GM23248 (cell line): Measurements from ENCODE around the gene ZNF569. TPM values are rescaled to one million over a fixed set of nuclear protein-coding genes. Genes with fewer than 3 reads are reported as not detected.

Source experiments
- DNase-seq: peaks from one replicate; pipeline ENCODE4 v3.0.0-alpha.2; 2015
- H2AFZ ChIP-seq: fragments of 200-600 bp; sonication (generic); 2 replicates; pipeline ENCODE4 v1.6.1; 2016; ENCODE audit warnings: antibody characterized with exemption
- H3F3A ChIP-seq: fragments of 200-600 bp; sonication (generic); 2 replicates; pipeline ENCODE4 v1.6.1; 2016; ENCODE audit warnings: mild to moderate bottlenecking, antibody characterized with exemption, mixed run types; ENCODE audit not compliant: insufficient read depth
- H3K27ac ChIP-seq: fragments of 200-600 bp; sonication (generic); 2 replicates; pipeline ENCODE4 v1.5.1; 2016; ENCODE audit warnings: mild to moderate bottlenecking
- H3K27me3 ChIP-seq: fragments of 200-600 bp; sonication (generic); replicated peaks from 2 replicates; pipeline ENCODE4 v1.6.1; 2016; ENCODE audit warnings: mild to moderate bottlenecking; ENCODE audit not compliant: insufficient read depth
- H3K36me3 ChIP-seq: fragments of 200-600 bp; sonication (generic); 2 replicates; pipeline ENCODE4 v1.6.1; 2016; ENCODE audit warnings: low read depth, mild to moderate bottlenecking
- H3K4me1 ChIP-seq: fragments of 200-600 bp; sonication (generic); 2 replicates; pipeline ENCODE4 v1.6.1; 2016; ENCODE audit warnings: mild to moderate bottlenecking; ENCODE audit not compliant: insufficient read depth
- H3K4me2 ChIP-seq: fragments of 200-600 bp; sonication (generic); one replicate; pipeline ENCODE4 v1.6.1; 2016; ENCODE audit warnings: mild to moderate bottlenecking; ENCODE audit not compliant: unreplicated experiment
- H3K4me3 ChIP-seq: fragments of 200-600 bp; sonication (generic); 2 replicates; pipeline ENCODE4 v1.5.1; 2016; ENCODE audit warnings: mild to moderate bottlenecking
- H3K79me2 ChIP-seq: fragments of 200-600 bp; sonication (generic); 2 replicates; pipeline ENCODE4 v1.6.1; 2016; ENCODE audit warnings: mild to moderate bottlenecking; ENCODE audit not compliant: insufficient read depth
- H3K9ac ChIP-seq: fragments of 200-600 bp; sonication (generic); 2 replicates; pipeline ENCODE4 v1.6.1; 2016; ENCODE audit warnings: mild to moderate bottlenecking
- H3K9me2 ChIP-seq: fragments of 200-600 bp; sonication (generic); 2 replicates; pipeline ENCODE4 v1.6.1; 2016; ENCODE audit warnings: mixed run types, mild to moderate bottlenecking, moderate library complexity; ENCODE audit not compliant: insufficient read depth
- H3K9me3 ChIP-seq: fragments of 200-600 bp; sonication (generic); one replicate; pipeline ENCODE4 v1.6.1; 2017; ENCODE audit warnings: low read depth
- H4K20me1 ChIP-seq: fragments of 200-600 bp; sonication (generic); 2 replicates; pipeline ENCODE4 v1.6.0; 2016; ENCODE audit not compliant: insufficient read depth
- EZH2 ChIP-seq: fragments of 200-600 bp; sonication (generic); IDR thresholded peaks from 2 replicates; pipeline ENCODE4 v1.6.1; 2018; ENCODE audit warnings: antibody characterized with exemption, mild to moderate bottlenecking; ENCODE audit not compliant: insufficient read depth, poor library complexity, severe bottlenecking
- EZH2phosphoT487 ChIP-seq: fragments of 200-600 bp; sonication (generic); IDR thresholded peaks from 2 replicates; pipeline ENCODE4 v1.6.1; 2018; ENCODE audit warnings: antibody characterized with exemption, moderate library complexity, mild to moderate bottlenecking, low read depth; ENCODE audit not compliant: insufficient read depth
- WGBS, 2 experiments: methylation state at CpG; one replicate each; pipeline ENCODE4 v1.1.6; 2015 to 2017; ENCODE audit warnings: low lambda C conversion rate in 2 of 2, low coverage in 1 of 2; ENCODE audit errors: missing lambda C conversion rate in 2 of 2; 5-methylcytosine and 5-hydroxymethylcytosine counted together
- in situ Hi-C: fragments of 300-500 bp; cut with MboI; formaldehyde crosslinking; loops from 2 replicates; pipeline ENCODE4 v1.15.0; 2020
- polyA plus RNA-seq: library from polyadenylated mRNA; unstranded; fragments of >200 nt; fragmentation: Nextera tagmentation; extraction: Ambion mirVana; gene quantifications from 2 replicates; pipeline ENCODE4 v1.2.1, GENCODE V29; 2016
- total RNA-seq: library from RNA; depleted of rRNA; stranded (reverse); fragments of >200 nt; shearing (Covaris generic); gene quantifications from 2 replicates; pipeline ENCODE4 v1.2.3, GENCODE V29; 2014

ZNF569 gene
- total and polyA plus RNA-seq, 2 experiments from 2014 or later: 4.7 to 7.2 TPM

DNA sequence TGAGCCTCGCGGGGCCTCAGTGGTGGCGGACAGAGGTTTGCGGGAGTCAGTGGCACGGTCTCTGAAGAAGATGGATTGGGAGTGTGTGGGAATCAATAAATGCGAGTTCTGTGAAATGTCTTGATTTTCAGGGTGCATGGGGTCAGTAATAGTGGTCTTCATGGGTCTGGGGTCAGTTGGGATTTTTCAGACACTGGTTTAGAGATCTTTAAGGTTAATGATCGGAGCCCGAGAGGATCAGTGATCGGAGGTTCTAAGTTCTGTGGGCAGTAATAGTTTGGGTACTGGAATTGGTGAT lies 39.9 kb upstream of the ZNF569 start:
- in situ Hi-C loops: no loop called here
- Histone ChIP-seq H3K27ac (peak overlapping the region; percentile 77), H3K27me3 (no peaks in the 10 kb centered on the region), H3K36me3 (no peaks in the 10 kb centered on the region), H4K20me1 (no peaks in the 10 kb centered on the region), H3K9me3 (no peaks in the 10 kb centered on the region), H3K9ac (peak overlapping the region; percentile 86), H3K4me2 (peak overlapping the region; percentile 79), H3K4me3 (peak overlapping the region; percentile 91), H3K4me1 (no peaks in the 10 kb centered on the region), H3K9me2 (no peaks in the 10 kb centered on the region), H3K79me2 (no peaks in the 10 kb centered on the region), H3F3A (no peaks in the 10 kb centered on the region), H2AFZ (peak overlapping the region; percentile 98)
- no peak for DNase-seq
- TF ChIP-seq EZH2phosphoT487 (no peak), EZH2 (no peak)
- 2 to 3% methylated on average over 9 of the region's 9 CpGs for WGBS, 2 experiments

DNA sequence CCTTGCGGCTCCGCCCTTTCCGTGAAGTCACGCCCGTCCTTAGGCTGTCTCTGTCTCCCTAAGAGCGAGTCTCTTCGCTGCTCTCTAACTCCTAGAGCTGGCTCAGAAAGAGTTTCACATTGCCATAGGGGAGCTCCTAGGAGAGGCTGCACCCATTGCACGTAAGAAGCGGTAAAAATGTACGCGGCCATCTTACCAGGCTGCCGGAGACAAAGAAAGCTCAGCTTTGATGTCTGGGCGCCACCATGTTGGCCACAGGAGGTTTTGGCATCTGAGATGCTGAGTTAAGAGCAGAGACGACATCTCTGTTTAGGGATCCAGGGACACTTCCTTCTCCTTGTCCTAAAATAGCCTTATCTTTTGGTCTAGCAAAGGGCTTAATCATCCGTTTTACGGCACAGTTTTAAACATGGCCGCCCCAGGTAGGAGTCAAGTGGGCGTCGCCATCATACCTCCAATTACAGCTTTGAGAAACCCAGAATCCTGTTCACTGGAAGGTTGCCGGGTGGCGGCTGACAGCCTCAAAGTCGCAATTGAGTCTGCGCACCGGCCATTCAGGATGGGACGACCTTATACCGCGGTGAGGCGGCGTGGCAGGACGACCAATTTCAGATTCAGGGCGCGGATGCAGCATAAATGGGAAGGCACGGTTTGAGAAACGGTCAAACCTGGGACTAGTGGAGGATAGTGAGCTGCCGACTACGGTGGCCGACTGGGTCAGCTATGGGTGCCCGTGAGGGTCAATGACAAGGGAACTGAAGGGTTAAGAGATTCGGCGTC lies 39.3 kb upstream of the ZNF569 start, which contains the start of gene ZNF793:
Gene ZNF793 (plus strand): TSS at position 553 of the 780 bp plus-strand sequence. CDS start 16,501 bp downstream, outside the sequence.
- H4K20me1 ChIP-seq: no peaks in the 10 kb centered on the region
- H3K4me3 ChIP-seq: peak within 1 kb of the TSS; percentile 91
- peak within 1 kb of the TSS; percentile 98 for H2AFZ ChIP-seq
- no peaks in the 10 kb centered on the region for H3K79me2 ChIP-seq
- 1 to 3% methylated on average over 40 of the region's 40 CpGs for WGBS, 2 experiments
- no peaks in the 10 kb centered on the region for H3K4me1 ChIP-seq
- peak; percentile 80 for DNase-seq
- H3F3A ChIP-seq: no peaks in the 10 kb centered on the region
- TF ChIP-seq EZH2phosphoT487 (no peak), EZH2 (no peak)
- no peaks in the 10 kb centered on the region for H3K27me3 ChIP-seq
- H3K9me2 ChIP-seq: no peaks in the 10 kb centered on the region
- peak within 1 kb of the TSS; percentile 86 for H3K9ac ChIP-seq
- no peaks in the 10 kb centered on the region for H3K9me3 ChIP-seq
- H3K27ac ChIP-seq: peak within 1 kb of the TSS; percentile 77
- H3K4me2 ChIP-seq: peak within 1 kb of the TSS; percentile 79
- in situ Hi-C loops: no loop called here
- H3K36me3 ChIP-seq: no peaks in the 10 kb centered on the region

GRCh38 chr19:37505958-37506386 lies 38.7 kb upstream of the ZNF569 start:
- Histone ChIP-seq H3K27me3 (no peaks in the 10 kb centered on the region), H3K4me2 (peak overlapping the region; percentile 79), H3K79me2 (no peaks in the 10 kb centered on the region), H3K4me1 (no peaks in the 10 kb centered on the region), H3K9ac (peak overlapping the region; percentile 86), H3F3A (no peaks in the 10 kb centered on the region), H4K20me1 (no peaks in the 10 kb centered on the region), H3K36me3 (no peaks in the 10 kb centered on the region), H3K9me2 (no peaks in the 10 kb centered on the region), H2AFZ (peak overlapping the region; percentile 98), H3K4me3 (peak overlapping the region; percentile 91), H3K27ac (peak overlapping the region; percentile 77), H3K9me3 (no peaks in the 10 kb centered on the region)
- WGBS, 2 experiments: 4 to 7% methylated on average over 12 of the region's 12 CpGs
- in situ Hi-C loops: no loop called here
- DNase-seq: no peak
- TF ChIP-seq EZH2 (no peak), EZH2phosphoT487 (no peak)

- no peak for TF ChIP-seq EZH2phosphoT487
- TF ChIP-seq EZH2: no peak
- DNase-seq: no peak
- H2AFZ ChIP-seq: no peak overlapping the region
- H3K9me3 ChIP-seq: peaks cover 8% of the 10 kb centered on the region
- H3K79me2 ChIP-seq: no peaks in the 10 kb centered on the region
- 0 out of 2 replicates have a peak, but pooled peaks cover 5% of the 10 kb centered on the region for H3K36me3 ChIP-seq
- no peak overlapping the region for H3K4me2 ChIP-seq
- H3F3A ChIP-seq: no peaks in the 10 kb centered on the region
- H4K20me1 ChIP-seq: no peaks in the 10 kb centered on the region
- no peak overlapping the region for H3K4me3 ChIP-seq
- H3K9ac ChIP-seq: no peak overlapping the region
- H3K4me1 ChIP-seq: no peaks in the 10 kb centered on the region
- H3K27me3 ChIP-seq: no peaks in the 10 kb centered on the region
- no peaks in the 10 kb centered on the region for H3K9me2 ChIP-seq
- 42 to 46% methylated on average over 3 of the region's 3 CpGs for WGBS, 2 experiments
- H3K27ac ChIP-seq: no peak overlapping the region
- in situ Hi-C loops: no loop called here
Measured at GRCh38 chr19:37492213-37492612, 25.0 kb upstream of the ZNF569 start.
